Forelimb muscle (tissue), 1 donor: Measurements from ENCODE around the gene C1orf52. TPM values are rescaled to one million over a fixed set of nuclear protein-coding genes. Genes with fewer than 3 reads are reported as not detected.

Experiments
- polyA plus RNA-seq: library from polyadenylated mRNA; unstranded; fragments of 120-200 nt; gene quantifications from one replicate; pipeline ENCODE4 v1.2.1, GENCODE V29; 2013; ENCODE audit not compliant: insufficient read length

The C1orf52 gene
- polyA plus RNA-seq, 1 donor: 23.1 TPM

Other genes with a start within 250 kb of the C1orf52 start
- 3.4 TPM for gene MCOLN3, start 211.2 kb downstream of the C1orf52 start, polyA plus RNA-seq
- gene SYDE2, start 58.6 kb downstream of the C1orf52 start, polyA plus RNA-seq: 3.7 TPM
- 10.6 TPM for gene BCL10, start 17.0 kb upstream of the C1orf52 start, polyA plus RNA-seq
- 52.8 TPM for gene DDAH1, start 205.5 kb upstream of the C1orf52 start, polyA plus RNA-seq